Measurements from ENCODE around the gene HSBP1. TPM values are rescaled to one million over a fixed set of nuclear protein-coding genes. Genes with fewer than 3 reads are reported as not detected.

Gene HSBP1
- polyA plus RNA-seq (2013, experiment 1 of 2; ENCODE audit: insufficient read length): 194 TPM
- 203 TPM for polyA plus RNA-seq (2013, experiment 2 of 2; ENCODE audit: insufficient read length)

- DNase-seq: peak; percentile 91
Observed at GRCh38 chr16:83807710-83808572, at the start of gene HSBP1. Gene HSBP1 (plus strand): TSS chr16:83807978. CDS start chr16:83808077, 99 bp downstream.

- no peak for DNase-seq
Observed at GRCh38 chr16:83762141-83762991, 45.4 kb upstream of the HSBP1 start.

- DNase-seq: no peak
Observed at GRCh38 chr16:83762992-83763358, 44.8 kb upstream of the HSBP1 start.

- no peak for DNase-seq
Observed at GRCh38 chr16:83768986-83769385, 38.8 kb upstream of the HSBP1 start.

GRCh38 chr16:83769397-83770008, 38.3 kb upstream of the HSBP1 start:
- DNase-seq: no peak

- DNase-seq: no peak
Observed at GRCh38 chr16:83771306-83771942, 36.4 kb upstream of the HSBP1 start.

- DNase-seq: no peak
Observed at GRCh38 chr16:83772806-83773205, 35.0 kb upstream of the HSBP1 start.

GRCh38 chr16:83774066-83774465, 33.7 kb upstream of the HSBP1 start:
- no peak for DNase-seq

- DNase-seq: no peak
Observed at GRCh38 chr16:83776944-83777343, 30.8 kb upstream of the HSBP1 start.

- DNase-seq: peak; percentile 44
Observed at GRCh38 chr16:83779886-83780285, 27.9 kb upstream of the HSBP1 start.

GRCh38 chr16:83785455-83785854, 22.3 kb upstream of the HSBP1 start:
- peak; percentile 10 for DNase-seq

GRCh38 chr16:83789642-83790401, 18.0 kb upstream of the HSBP1 start:
- no peak for DNase-seq

- DNase-seq: no peak
Observed at GRCh38 chr16:83791916-83792315, 15.9 kb upstream of the HSBP1 start.

GRCh38 chr16:83792391-83792790, 15.4 kb upstream of the HSBP1 start:
- no peak for DNase-seq

- DNase-seq: no peak
Observed at GRCh38 chr16:83793179-83793578, 14.6 kb upstream of the HSBP1 start.

- no peak for DNase-seq
Observed at GRCh38 chr16:83794860-83795554, 12.8 kb upstream of the HSBP1 start.

- no peak for DNase-seq
Observed at GRCh38 chr16:83797013-83797412, 10.8 kb upstream of the HSBP1 start.

- no peak for DNase-seq
Observed at GRCh38 chr16:83799336-83799735, 8.4 kb upstream of the HSBP1 start.

- peak; percentile 69 for DNase-seq
Observed at GRCh38 chr16:83802135-83802534, 5.6 kb upstream of the HSBP1 start.

GRCh38 chr16:83802554-83803205, 5.1 kb upstream of the HSBP1 start:
- no peak for DNase-seq

GRCh38 chr16:83803811-83804210, 4.0 kb upstream of the HSBP1 start:
- no peak for DNase-seq
